GM08714 (cell line): Measurements from ENCODE around the gene VENTX.

Source experiments
- H3K4me3 ChIP-seq: fragments of 200-500 bp; sonication (Bioruptor generic); 2 replicates; pipeline ENCODE4 v1.5.1; 2014; ENCODE audit warnings: mild to moderate bottlenecking, low read length, inconsistent platforms
- ZNF274 ChIP-seq: IDR thresholded peaks from 2 replicates; pipeline ENCODE4 v1.6.1; 2012; ENCODE audit warnings: mild to moderate bottlenecking, low read depth, low read length

VENTX gene

DNA sequence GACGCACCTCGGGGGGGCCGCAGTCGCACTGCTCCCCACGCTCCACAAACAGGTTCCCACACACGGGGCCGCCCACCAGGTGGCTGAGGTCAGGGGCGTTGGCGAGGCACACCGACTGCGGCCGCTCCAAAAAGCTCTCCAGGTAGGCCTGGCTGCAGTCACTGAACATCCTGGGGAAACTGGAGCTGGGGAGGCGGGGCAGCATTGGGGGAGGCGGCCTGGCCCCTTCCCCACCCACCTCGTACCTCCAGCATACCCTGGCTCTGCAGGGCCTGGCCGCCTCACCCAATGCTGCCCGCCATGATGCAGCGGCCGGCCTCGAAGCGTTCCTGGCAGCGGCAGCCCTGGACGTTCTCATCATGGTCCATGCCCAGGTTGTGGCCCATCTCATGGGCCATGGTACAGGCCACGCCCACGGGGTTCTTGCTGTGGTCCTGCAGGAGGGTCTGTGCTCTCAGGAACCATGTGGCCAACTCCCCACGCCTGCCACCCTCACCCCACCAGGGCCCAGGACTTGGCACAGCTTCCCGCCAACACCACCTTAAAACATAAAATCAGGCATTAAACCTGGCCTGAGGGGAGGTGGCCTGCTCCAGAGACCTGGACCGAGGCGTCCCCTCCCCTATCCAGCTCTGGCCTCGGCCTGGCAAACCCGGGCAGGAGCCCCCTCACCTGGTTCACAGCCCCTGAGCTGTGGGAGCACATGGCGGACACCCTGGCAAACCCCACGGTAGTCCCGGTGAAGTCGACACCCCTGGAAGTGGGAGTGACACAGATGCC, 34.1 kb downstream of the VENTX start:
- no peak overlapping the region for H3K4me3 ChIP-seq
- no peak for TF ChIP-seq ZNF274

- no peak for TF ChIP-seq ZNF274
- H3K4me3 ChIP-seq, result no peak overlapping the region
Observed at GRCh38 chr10:133272301-133272963, 34.8 kb downstream of the VENTX start.

DNA sequence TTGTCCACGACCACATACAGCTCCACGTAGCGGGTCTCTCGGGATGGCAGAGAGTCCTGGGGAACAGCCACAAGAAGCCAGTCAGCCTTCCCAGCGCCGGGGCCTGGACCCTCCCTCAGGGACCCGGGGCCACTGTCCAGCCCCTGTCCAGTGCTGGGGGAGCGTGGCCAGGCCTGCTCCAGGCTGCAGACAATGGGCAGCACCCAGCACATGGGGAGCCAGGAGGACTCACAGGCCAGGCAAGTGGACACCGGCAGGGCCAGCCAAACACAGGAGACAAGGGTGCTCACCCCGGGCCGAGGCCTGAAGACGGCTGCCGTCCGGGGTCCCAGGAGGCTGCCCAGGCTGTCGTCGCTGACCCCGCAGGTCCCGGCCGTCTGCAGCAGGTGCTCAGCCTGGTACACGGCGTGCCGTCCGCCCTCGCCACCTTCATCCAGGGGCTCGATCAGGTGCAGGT, 35.3 kb downstream of the VENTX start:
- H3K4me3 ChIP-seq, result no peak overlapping the region
- no peak for TF ChIP-seq ZNF274

DNA sequence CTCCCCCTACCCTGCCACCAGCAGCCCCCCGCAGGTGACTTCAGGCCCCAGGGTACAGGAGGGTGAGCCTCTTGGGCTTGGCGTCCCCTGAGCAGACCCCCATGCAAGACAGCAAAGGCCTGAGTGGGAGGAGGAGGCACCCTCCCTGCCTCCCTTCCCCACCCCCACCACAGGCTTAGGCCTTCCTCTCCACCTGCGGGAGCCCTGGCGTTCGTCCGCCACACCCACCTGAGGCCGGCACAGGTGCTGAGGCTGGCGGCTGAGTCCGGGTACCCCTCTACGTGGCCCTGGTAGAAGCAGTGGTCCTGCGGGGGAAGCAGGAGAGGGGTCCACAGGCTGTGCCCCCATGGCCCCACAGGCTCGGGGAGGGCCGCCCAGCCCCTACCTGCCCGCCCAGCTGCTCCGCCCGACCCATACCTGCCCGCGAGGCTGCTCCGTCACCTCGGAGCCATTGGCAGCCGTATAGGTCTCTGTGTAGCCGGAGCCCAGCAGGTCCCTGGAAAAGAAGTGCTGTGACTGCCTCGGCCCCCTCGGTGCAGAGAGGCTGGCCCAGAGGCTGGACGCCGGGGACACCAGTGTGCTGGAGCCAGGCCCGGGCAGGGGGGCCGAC, 36.0 kb downstream of the VENTX start:
- H3K4me3 ChIP-seq, result no peak overlapping the region
- TF ChIP-seq ZNF274, result no peak

GRCh38 chr10:133274751-133275683, 37.4 kb downstream of the VENTX start:
- H3K4me3 ChIP-seq, result peak overlapping the region; percentile 72; the same call in 1 of the 2 replicates
- no peak for TF ChIP-seq ZNF274

- no peak for TF ChIP-seq ZNF274
- peak overlapping the region; percentile 72; the same call in 1 of the 2 replicates for H3K4me3 ChIP-seq
Observed at GRCh38 chr10:133275684-133276092, 38.0 kb downstream of the VENTX start.

- H3K4me3 ChIP-seq, result peak overlapping the region; percentile 72; the same call in 1 of the 2 replicates
- TF ChIP-seq ZNF274, result no peak
Observed at GRCh38 chr10:133276100-133276434, 38.4 kb downstream of the VENTX start.

- peak within 1 kb of the TSS; percentile 72; the same call in 1 of the 2 replicates for H3K4me3 ChIP-seq
- no peak for TF ChIP-seq ZNF274
Observed at GRCh38 chr10:133276435-133277201, 39.0 kb downstream of the VENTX start, which contains the start of gene ADAM8. Gene ADAM8 (minus strand): TSS chr10:133276868. CDS start chr10:133276817, 51 bp downstream.

DNA sequence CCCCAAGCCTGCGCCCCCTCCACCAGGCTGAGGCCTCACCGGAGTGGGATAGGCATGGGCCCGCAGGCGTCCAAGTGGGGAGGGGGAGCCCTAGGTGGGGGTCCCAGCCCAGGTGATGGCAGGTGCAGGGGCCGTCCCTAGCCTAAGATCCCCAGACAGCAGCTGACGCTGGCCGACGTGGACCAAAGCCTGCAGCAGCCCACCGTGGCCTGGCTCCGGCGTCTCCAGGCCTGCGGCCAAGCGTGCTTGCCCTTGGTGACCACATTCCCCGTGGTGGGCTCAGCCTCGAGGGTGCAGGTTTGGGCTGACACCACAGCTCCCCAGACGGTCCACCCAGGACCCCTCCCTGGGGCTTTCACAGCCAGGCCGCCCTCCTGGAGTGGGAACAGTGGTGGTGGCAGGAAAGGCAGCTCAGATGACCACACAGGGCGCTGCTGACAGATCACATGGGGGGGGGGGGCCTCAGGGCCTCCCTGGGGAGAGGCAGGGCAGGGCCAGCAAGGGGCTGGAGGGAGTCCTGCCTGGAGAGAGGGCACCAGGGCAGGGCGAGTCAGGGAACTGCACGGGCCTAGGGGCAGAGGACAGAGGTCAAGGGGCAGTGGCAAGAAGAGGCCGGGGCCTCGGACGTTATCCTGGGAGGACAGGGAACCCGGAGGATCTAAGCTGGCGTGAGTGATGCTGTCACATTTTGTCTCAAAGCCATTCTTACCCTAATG, 39.8 kb downstream of the VENTX start:
- H3K4me3 ChIP-seq, result no peak overlapping the region
- no peak for TF ChIP-seq ZNF274

DNA sequence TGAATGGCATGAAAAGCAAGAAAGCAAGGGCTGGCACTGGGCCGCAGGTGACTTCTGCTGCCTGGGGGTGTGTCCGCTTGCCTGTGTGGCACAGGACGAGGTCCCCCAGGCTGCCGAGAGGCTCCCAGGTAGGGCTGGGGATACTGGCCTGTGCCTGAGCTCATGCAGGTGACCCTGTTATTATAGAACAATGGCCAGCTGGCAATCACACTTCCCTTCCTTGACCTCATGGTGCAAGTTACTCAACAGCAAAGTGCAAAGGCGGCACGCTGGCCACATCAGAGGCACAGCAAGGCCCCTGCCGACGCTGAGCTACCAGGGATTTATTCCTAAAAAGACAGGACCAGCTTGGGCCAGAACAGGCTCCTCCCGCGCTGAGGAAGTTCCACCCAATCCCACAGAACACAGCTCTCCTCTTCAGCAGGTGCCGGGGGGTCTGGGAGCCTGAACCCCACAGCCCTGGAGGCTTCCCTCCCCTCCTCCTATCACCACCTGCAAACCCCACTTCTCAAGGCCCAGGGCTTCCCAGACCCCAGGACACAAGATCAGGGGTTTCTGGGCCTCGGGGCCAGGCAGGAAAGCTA, 40.4 kb downstream of the VENTX start:
- H3K4me3 ChIP-seq, result no peak overlapping the region
- no peak for TF ChIP-seq ZNF274

GRCh38 chr10:133278577-133279265, 41.1 kb downstream of the VENTX start:
- no peak for TF ChIP-seq ZNF274

More at GRCh38 chr10:133278577-133279265, 41.1 kb downstream of the VENTX start:
- no peak overlapping the region for H3K4me3 ChIP-seq
